GM12878 (cell line): Measurements from ENCODE around the gene PCSK1. TPM values are rescaled to one million over a fixed set of nuclear protein-coding genes. Genes with fewer than 3 reads are reported as not detected.
A peak's percentile ranks its signal among the peaks of the same experiment; 100 is the strongest.

ENCODE experiments used
- ATAC-seq: fragments of 200-7000 bp; cut with Tn5 transposase; 3 replicates; pipeline ENCODE4 v1.9.1; 2020; ENCODE audit warnings: mild to moderate bottlenecking, moderate library complexity
- BruUV-seq: library from RNA; stranded (reverse); fragments of 400-500 nt; replicated peaks from 2 replicates; lab custom pipeline; 2021; lab: Mats Ljungman, UMichigan
- CTCF ChIA-PET: fragments of 300-600 bp; sonication (Branson Sonifier 250); formaldehyde crosslinking; extraction: SDS; loops from one replicate; lab custom pipeline; 2021; ENCODE audit warnings: inconsistent platforms; lab: Yijun Ruan, JAX
- POLR2A ChIA-PET: fragments of 350-600 bp; formaldehyde crosslinking; extraction: SDS; loops from one replicate; lab custom pipeline; 2021; ENCODE audit warnings: inconsistent platforms; lab: Charles Lee
- RAD21 ChIA-PET: fragments of 300-600 bp; sonication (Branson Sonifier 250); formaldehyde crosslinking; loops from one replicate; lab custom pipeline; 2023; ENCODE audit warnings: antibody characterized with exemption; ENCODE audit not compliant: unreplicated experiment; lab: Charles Lee
- SMC1A ChIA-PET: fragments of 300-600 bp; sonication (Branson Sonifier 250); formaldehyde crosslinking; loops from one replicate; lab custom pipeline; 2023; ENCODE audit not compliant: unreplicated experiment, uncharacterized antibody; lab: Charles Lee
- DNase-seq: peaks from one replicate; pipeline ENCODE4 v3.0.0-alpha.2; 2011; ENCODE audit warnings: low read depth, low spot score
- FAIRE-seq: peaks from 3 replicates; lab custom pipeline; 2011; peaks lifted over from hg19 to GRCh38; lab: Jason Lieb, UNC
- H2AFZ ChIP-seq: 2 replicates; pipeline ENCODE4 v1.6.0; 2011; ENCODE audit warnings: low read depth, low read length, control low read depth; ENCODE audit not compliant: control insufficient read depth
- H3K27ac ChIP-seq: 2 replicates; pipeline ENCODE4 v1.5.1; 2011; ENCODE audit warnings: control low read depth; ENCODE audit not compliant: control insufficient read depth, insufficient read depth
- H3K27me3 ChIP-seq, 2 experiments: replicated peaks in 1 of 2; 2 replicates each; pipeline versions ENCODE4 v1.6.0 to v1.6.1; 2011; ENCODE audit warnings: low read length in 1 of 2; ENCODE audit not compliant: control insufficient read depth in 2 of 2, insufficient read depth in 2 of 2
- H3K36me3 ChIP-seq, 2 experiments: 2 replicates each; pipeline ENCODE4 v1.5.1; 2011; ENCODE audit warnings: low read length in 1 of 2; ENCODE audit not compliant: control insufficient read depth in 2 of 2, insufficient read depth in 2 of 2
- H3K4me1 ChIP-seq: 2 replicates; pipeline ENCODE4 v1.6.1; 2011; ENCODE audit warnings: mild to moderate bottlenecking, low read length, moderate library complexity, mixed read lengths; ENCODE audit not compliant: control insufficient read depth, insufficient read depth
- H3K4me2 ChIP-seq: 2 replicates; pipeline ENCODE4 v1.6.0; 2011; ENCODE audit warnings: control low read depth; ENCODE audit not compliant: control insufficient read depth, insufficient read depth
- H3K4me3 ChIP-seq: fragments of 200-600 bp; sonication (generic); 2 replicates; pipeline ENCODE4 v1.5.1; 2016
- H3K79me2 ChIP-seq: 2 replicates; pipeline ENCODE4 v1.6.0; 2011; ENCODE audit warnings: low read length; ENCODE audit not compliant: control insufficient read depth, insufficient read depth
- H3K9ac ChIP-seq: 2 replicates; pipeline ENCODE4 v1.8.0; 2011; ENCODE audit warnings: low read length, control low read depth, mixed read lengths; ENCODE audit not compliant: control insufficient read depth, insufficient read depth
- H3K9me3 ChIP-seq: replicated peaks from 3 replicates; pipeline ENCODE4 v1.5.1; 2011; ENCODE audit warnings: mild to moderate bottlenecking, low read length; ENCODE audit not compliant: control insufficient read depth, insufficient read depth
- H4K20me1 ChIP-seq: 2 replicates; pipeline ENCODE4 v1.6.0; 2011; ENCODE audit not compliant: control insufficient read depth, insufficient read depth
- ATF7 ChIP-seq: fragments of 450-650 bp; IDR thresholded peaks from 2 replicates; pipeline ENCODE4 v1.6.1; 2016; ENCODE audit warnings: low read depth, mild to moderate bottlenecking
- CTCF ChIP-seq, 3 experiments: IDR thresholded peaks in 2 of 3; conservative IDR thresholded peaks in 1 of 3; 2 replicates each; pipeline ENCODE4 v1.5.1; 2011; ENCODE audit warnings: low read depth in 3 of 3, low read length in 3 of 3, mild to moderate bottlenecking in 3 of 3, control low read depth in 2 of 3, moderate library complexity in 2 of 3, inconsistent platforms in 1 of 3, mixed read lengths in 1 of 3; ENCODE audit not compliant: control insufficient read depth in 2 of 3, insufficient read depth in 1 of 3; ENCODE audit errors: extremely low read depth in 1 of 3
- KDM1A ChIP-seq: fragments of 200-600 bp; sonication (generic); IDR thresholded peaks from 2 replicates; pipeline ENCODE4 v1.6.1; 2016; ENCODE audit warnings: borderline replicate concordance
- RAD21 ChIP-seq: IDR thresholded peaks from 2 replicates; pipeline ENCODE4 v1.6.1; 2011; ENCODE audit warnings: mild to moderate bottlenecking, low read depth, low read length, moderate library complexity; ENCODE audit not compliant: insufficient read depth
- RUNX3 ChIP-seq: IDR thresholded peaks from 2 replicates; pipeline ENCODE4 v1.6.1; 2012; ENCODE audit warnings: low read length, inconsistent platforms
- SKIL ChIP-seq: fragments of 450-650 bp; IDR thresholded peaks from 2 replicates; pipeline ENCODE4 v1.6.1; 2017; ENCODE audit warnings: mild to moderate bottlenecking, low read depth, inconsistent platforms; ENCODE audit not compliant: poor library complexity, severe bottlenecking
- SMARCA5 ChIP-seq: fragments of 450-650 bp; IDR thresholded peaks from 2 replicates; pipeline ENCODE4 v1.6.1; 2017; ENCODE audit warnings: mild to moderate bottlenecking
- SMC3 ChIP-seq: IDR thresholded peaks from 2 replicates; pipeline ENCODE4 v1.6.1; 2011; ENCODE audit warnings: low read length, improper control_type of control experiment, borderline replicate concordance
- TAF1 ChIP-seq: IDR thresholded peaks from 2 replicates; pipeline ENCODE4 v1.6.1; 2011; ENCODE audit warnings: mild to moderate bottlenecking, low read depth, low read length, borderline replicate concordance
- WGBS: methylation state at CpG from one replicate; pipeline ENCODE4 v1.1.6; 2016; ENCODE audit warnings: low lambda C conversion rate; ENCODE audit not compliant: insufficient replicate concordance, insufficient coverage; ENCODE audit errors: missing lambda C conversion rate; 5-methylcytosine and 5-hydroxymethylcytosine counted together
- in situ Hi-C: fragments of 300-500 bp; cut with MboI; formaldehyde crosslinking; loops from 9 replicates; pipeline ENCODE4 v1.14.3; 2018; ENCODE audit warnings: mixed read lengths
- intact Hi-C: fragments of 100-400 bp; cut with micrococcal nuclease; formaldehyde crosslinking; loops from one replicate; pipeline ENCODE4 v1.14.2; 2022; ENCODE audit not compliant: unreplicated experiment
- polyA plus RNA-seq, 11 experiments: library from polyadenylated mRNA; depleted of rRNA in 4 of 11; unstranded in 6 of 11; stranded (reverse) in 5 of 11; fragments of >200 nt; fragmentation: Nextera tagmentation in 4 of 11; fragmentation: Illumina TruSeq in 1 of 11; extraction: Ambion mirVana in 4 of 11; extraction: Trizol in 1 of 11; gene quantifications; 1 replicate in 1 of 11; 2 replicates in 10 of 11; pipeline versions ENCODE4 v1.2.1 to v1.2.3, GENCODE V29; 2011 to 2016; ENCODE audit warnings: inconsistent platforms in 2 of 11, missing spikeins in 2 of 11, low read depth in 1 of 11
- total RNA-seq, 4 experiments: library from RNA; depleted of rRNA in 3 of 4; stranded (reverse); fragments of >200 nt in 3 of 4; fragmentation: Illumina TruSeq in 1 of 4; extraction: Trizol in 1 of 4; gene quantifications; 2 replicates each; pipeline versions ENCODE4 v1.2.1 to v1.2.3, GENCODE V29; 2013 to 2021

Gene PCSK1
- total and polyA plus RNA-seq, 10 of the 15 experiments (the other 5 are each of a cell fraction or from before 2014, with no cell fraction given): 0.03 to 0.24 (median 0.07) TPM; not detected in 4

- no peaks in the 10 kb centered on the region for H3K27me3 ChIP-seq
- H3K4me2 ChIP-seq: no peak overlapping the region
- intact Hi-C loops: loop anchor here (1.0 to 10.0 kb wide), 4 partner anchors 95 to 370 kb away; no protein-coding TSS in a partner anchor
- DNase-seq: peak; percentile 59
- ChIA-PET CTCF (interaction anchor here (0.5 to 14.8 kb wide), 31 partner anchors 9 to 816 kb away, joined by 3 to 360 read pairs (median 5); no protein-coding TSS in a partner anchor), SMC1A (interaction anchor here (0.6 to 4.8 kb wide), 29 partner anchors 9 to 560 kb away, joined by 3 to 114 read pairs (median 4); no protein-coding TSS in a partner anchor), POLR2A (no interaction called here), RAD21 (interaction anchor here (0.5 to 10.9 kb wide), 22 partner anchors 10 to 486 kb away, joined by 3 to 182 read pairs (median 4); no protein-coding TSS in a partner anchor)
- TF ChIP-seq SMARCA5: no peak
- TF ChIP-seq CTCF (IDR thresholded peaks at IDR 0.05 in 2 of 3, conservative IDR thresholded peaks at IDR 0.05 in 1 of 3; ENCODE audit: control insufficient read depth in 2 of 3, extremely low read depth in 1 of 3, insufficient read depth in 1 of 3, low read depth in 3 of 3, low read length in 3 of 3): peak; percentile 37 to 79 (median 66); a peak in 5 of 6 replicates
- peak; percentile 34; the same call in 1 of the 2 replicates for TF ChIP-seq RUNX3
- no peak for TF ChIP-seq ATF7
- peak; percentile 89 for TF ChIP-seq RAD21
- no peak for TF ChIP-seq KDM1A
- TF ChIP-seq SMC3: peak; percentile 75
- TF ChIP-seq TAF1: no peak
- peak; percentile 38 for TF ChIP-seq SKIL
- FAIRE-seq: peak; percentile 85
- BruUV-seq: no TSS peak
- H3K4me1 ChIP-seq: no peaks in the 10 kb centered on the region
- H3K79me2 ChIP-seq: no peaks in the 10 kb centered on the region
- H3K27ac ChIP-seq: no peak overlapping the region
- no peak overlapping the region for H3K4me3 ChIP-seq
- ATAC-seq: peak; percentile 99
- in situ Hi-C loops: loop anchor here (5.0 to 10.0 kb wide), 2 partner anchors 252 to 350 kb away; no protein-coding TSS in a partner anchor
- no peak overlapping the region for H3K9ac ChIP-seq
- H4K20me1 ChIP-seq: no peaks in the 10 kb centered on the region
- no peak overlapping the region for H2AFZ ChIP-seq
- H3K9me3 ChIP-seq: no peaks in the 10 kb centered on the region
- 39% methylated on average over 6 of the region's 6 CpGs for WGBS
- no peaks in the 10 kb centered on the region for H3K36me3 ChIP-seq
These were observed 88.1 kb downstream of the PCSK1 start for GRCh38 chr5:96344678-96345577.
